Caco-2 (cell line): ENCODE data around the gene DLG3. TPM values are rescaled to one million over a fixed set of nuclear protein-coding genes. Genes with fewer than 3 reads are reported as not detected.

Source experiments
- BruUV-seq: library from RNA; stranded (reverse); fragments of 400-500 nt; replicated peaks from 2 replicates; lab custom pipeline; 2021; lab: Mats Ljungman, UMichigan
- CTCF ChIA-PET: fragments of 300-600 bp; sonication (Branson Sonifier 250); formaldehyde crosslinking; loops from one replicate; lab custom pipeline; 2022; ENCODE audit warnings: antibody characterized with exemption; lab: Charles Lee
- POLR2A ChIA-PET: fragments of 300-600 bp; sonication (Branson Sonifier 250); formaldehyde crosslinking; loops from one replicate; lab custom pipeline; 2022; ENCODE audit warnings: antibody characterized with exemption; lab: Charles Lee
- DNase-seq, 2 experiments: peaks; one replicate each; pipeline versions ENCODE4 v3.0.0 to v3.0.0-alpha.2; 2020 to 2022
- H3K27me3 ChIP-seq: replicated peaks from 2 replicates; pipeline ENCODE4 v1.6.0; 2011; ENCODE audit warnings: low read length; ENCODE audit not compliant: control insufficient read depth, insufficient read depth
- H3K36me3 ChIP-seq: 2 replicates; pipeline ENCODE4 v1.5.1; 2011; ENCODE audit warnings: low read length; ENCODE audit not compliant: control insufficient read depth, insufficient read depth
- H3K4me1 ChIP-seq: fragments of 250-450 bp; sonication (Bioruptor Pico); 2 replicates; pipeline ENCODE4 v1.5.1; 2020; ENCODE audit warnings: mild to moderate bottlenecking
- H3K4me3 ChIP-seq: 2 replicates; pipeline ENCODE4 v1.5.1; 2011; ENCODE audit warnings: low read depth, mild to moderate bottlenecking, control low read depth, low read length
- H3K9me3 ChIP-seq: fragments of 250-450 bp; sonication (Bioruptor Pico); 2 replicates; pipeline ENCODE4 v1.5.1; 2020; ENCODE audit warnings: mild to moderate bottlenecking, moderate library complexity
- H3K27ac Mint-ChIP-seq: one replicate; pipeline ENCODE4 v1.8.0; 2022; ENCODE audit warnings: mixed read lengths; ENCODE audit not compliant: unreplicated experiment
- H3K27me3 Mint-ChIP-seq: one replicate; pipeline ENCODE4 v1.8.0; 2022; ENCODE audit warnings: mixed read lengths; ENCODE audit not compliant: insufficient read depth, unreplicated experiment
- H3K36me3 Mint-ChIP-seq: one replicate; pipeline ENCODE4 v1.8.0; 2022; ENCODE audit warnings: mild to moderate bottlenecking, mixed read lengths; ENCODE audit not compliant: insufficient read depth, unreplicated experiment
- H3K4me1 Mint-ChIP-seq: one replicate; pipeline ENCODE4 v1.8.0; 2022; ENCODE audit warnings: low read depth, mixed read lengths; ENCODE audit not compliant: unreplicated experiment
- H3K4me3 Mint-ChIP-seq: one replicate; pipeline ENCODE4 v1.8.0; 2022; ENCODE audit warnings: mild to moderate bottlenecking, moderate library complexity, mixed read lengths; ENCODE audit not compliant: unreplicated experiment
- H3K9me3 Mint-ChIP-seq: one replicate; pipeline ENCODE4 v1.8.0; 2022; ENCODE audit warnings: mixed read lengths; ENCODE audit not compliant: unreplicated experiment
- CTCF ChIP-seq, 2 experiments: fragments of 200-600 bp in 1 of 2; IDR thresholded peaks; 1 replicate in 1 of 2; 2 replicates in 1 of 2; pipeline versions ENCODE4 v1.5.1 to v1.8.0; 2011 to 2022; ENCODE audit warnings: antibody characterized with exemption in 1 of 2, control low read depth in 1 of 2, inconsistent platforms in 1 of 2, low read depth in 1 of 2, low read length in 1 of 2, mild to moderate bottlenecking in 1 of 2, moderate library complexity in 1 of 2; ENCODE audit not compliant: insufficient read depth in 1 of 2, severe bottlenecking in 1 of 2, unreplicated experiment in 1 of 2
- intact Hi-C: fragments of 100-400 bp; cut with micrococcal nuclease; formaldehyde crosslinking; loops from one replicate; pipeline ENCODE4 v1.10.0; 2022; ENCODE audit not compliant: unreplicated experiment
- total RNA-seq: library from RNA; stranded (reverse); gene quantifications from 2 replicates; pipeline ENCODE4 v1.2.3, GENCODE V29; 2022

DLG3 gene
- total RNA-seq, 1 experiment from 2014 or later, result 58.5 TPM

GRCh38 chrX:70445951-70446350 lies 1.3 kb downstream of the DLG3 start:
- no peaks in the 10 kb centered on the region for H3K27me3 ChIP-seq
- BruUV-seq, result no TSS peak
- ChIA-PET CTCF (no interaction called here), POLR2A (no interaction called here)
- no peak overlapping the region for H3K4me3 Mint-ChIP-seq
- TF ChIP-seq CTCF (IDR thresholded peaks at IDR 0.05; ENCODE audit: insufficient read depth in 1 of 2, low read depth in 1 of 2, low read length in 1 of 2, severe bottlenecking in 1 of 2, unreplicated experiment in 1 of 2), result no peak
- no peaks in the 10 kb centered on the region for H3K9me3 ChIP-seq
- no peaks in the 10 kb centered on the region for H3K36me3 Mint-ChIP-seq
- no peak overlapping the region for H3K4me3 ChIP-seq
- no peak overlapping the region for H3K27ac Mint-ChIP-seq
- peaks cover 6% of the 10 kb centered on the region for H3K27me3 Mint-ChIP-seq
- no peaks in the 10 kb centered on the region for H3K9me3 Mint-ChIP-seq
- intact Hi-C loops, result no loop called here
- H3K4me1 ChIP-seq, result no peaks in the 10 kb centered on the region
- no peaks in the 10 kb centered on the region for H3K4me1 Mint-ChIP-seq
- H3K36me3 ChIP-seq, result no peaks in the 10 kb centered on the region
- no peak for DNase-seq

DNA sequence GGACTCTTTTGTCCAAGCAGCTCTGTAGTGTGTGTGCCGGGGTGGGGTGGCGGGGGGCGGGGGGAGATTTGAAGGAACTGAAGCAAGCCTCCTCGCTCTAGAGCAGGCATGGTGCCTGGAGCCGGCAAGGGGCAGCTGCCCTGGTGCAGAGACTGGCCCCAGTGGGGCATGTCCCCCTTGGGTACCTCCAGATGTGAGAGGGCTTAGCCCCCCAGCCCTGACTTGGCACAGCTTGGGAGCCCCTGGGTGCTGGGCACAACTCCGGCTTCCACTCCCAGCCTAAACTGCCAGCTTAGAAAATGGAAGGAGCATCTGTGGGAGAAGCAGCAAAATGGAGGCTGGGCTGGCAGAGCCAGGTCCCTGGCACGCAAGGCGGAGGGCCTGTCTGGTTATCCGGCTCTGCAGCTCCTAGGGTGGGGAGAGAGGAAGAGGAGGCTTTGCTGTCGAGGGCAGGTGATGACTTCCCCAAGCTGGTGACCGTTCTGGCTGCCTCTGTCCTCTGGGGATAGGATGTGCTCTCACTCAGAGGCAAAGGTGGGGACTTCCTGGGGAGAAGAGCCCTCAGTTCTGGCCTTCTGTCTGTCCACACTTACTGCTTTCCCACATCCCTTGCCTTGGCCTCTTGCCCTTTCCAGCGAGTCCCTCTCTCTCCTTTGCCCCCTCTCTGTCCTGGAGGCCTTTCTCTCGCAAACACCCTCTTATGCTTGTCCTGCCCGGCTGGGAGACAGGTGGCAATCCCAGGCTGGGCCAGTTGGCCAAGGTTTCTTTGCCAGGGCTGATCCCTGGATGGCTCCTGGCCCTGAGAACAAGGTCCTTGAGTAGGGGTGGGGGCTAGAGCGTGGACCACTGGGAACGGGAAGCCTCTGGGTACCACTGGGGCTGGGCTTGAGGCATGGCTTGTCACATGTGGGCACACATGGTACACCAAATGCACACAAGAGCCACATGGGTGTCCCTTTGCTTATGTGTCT lies 2.0 kb downstream of the DLG3 start:
- Mint-ChIP-seq H3K9me3 (no peaks in the 10 kb centered on the region), H3K27me3 (peaks cover 2% of the 10 kb centered on the region), H3K4me3 (no peak overlapping the region), H3K36me3 (no peaks in the 10 kb centered on the region), H3K27ac (no peak overlapping the region), H3K4me1 (no peaks in the 10 kb centered on the region)
- Histone ChIP-seq H3K4me1 (no peaks in the 10 kb centered on the region), H3K27me3 (no peaks in the 10 kb centered on the region), H3K9me3 (no peaks in the 10 kb centered on the region), H3K4me3 (no peak overlapping the region), H3K36me3 (no peaks in the 10 kb centered on the region)
- BruUV-seq, result no TSS peak
- ChIA-PET CTCF (no interaction called here), POLR2A (no interaction called here)
- no peak for TF ChIP-seq CTCF (IDR thresholded peaks at IDR 0.05; ENCODE audit: insufficient read depth in 1 of 2, low read depth in 1 of 2, low read length in 1 of 2, severe bottlenecking in 1 of 2, unreplicated experiment in 1 of 2)
- no peak for DNase-seq
- intact Hi-C loops, result no loop called here

- no peak for DNase-seq
- peaks cover 8% of the 10 kb centered on the region for H3K36me3 Mint-ChIP-seq
- no TSS peak for BruUV-seq
- no peaks in the 10 kb centered on the region for H3K27me3 ChIP-seq
- H3K9me3 Mint-ChIP-seq, result no peaks in the 10 kb centered on the region
- intact Hi-C loops, result no loop called here
- H3K4me3 ChIP-seq, result no peak overlapping the region
- ChIA-PET POLR2A (no interaction called here), CTCF (no interaction called here)
- no peak overlapping the region for H3K4me3 Mint-ChIP-seq
- no peak for TF ChIP-seq CTCF (IDR thresholded peaks at IDR 0.05; ENCODE audit: insufficient read depth in 1 of 2, low read depth in 1 of 2, low read length in 1 of 2, severe bottlenecking in 1 of 2, unreplicated experiment in 1 of 2)
- H3K9me3 ChIP-seq, result no peaks in the 10 kb centered on the region
- peaks cover 16% of the 10 kb centered on the region; the same call in 1 of the 2 replicates for H3K4me1 ChIP-seq
- peaks cover 2% of the 10 kb centered on the region for H3K27me3 Mint-ChIP-seq
- no peaks in the 10 kb centered on the region for H3K4me1 Mint-ChIP-seq
- no peaks in the 10 kb centered on the region for H3K36me3 ChIP-seq
- H3K27ac Mint-ChIP-seq, result no peak overlapping the region
These were observed 4.9 kb downstream of the DLG3 start for GRCh38 chrX:70449457-70449966.
